Ishikawa (cell line): Measurements from ENCODE around the gene SUCLG2.

ENCODE experiments used
- CEBPB ChIP-seq: IDR thresholded peaks from 2 replicates; pipeline ENCODE4 v1.6.1; 2012
- CREB1 ChIP-seq: IDR thresholded peaks from 2 replicates; pipeline ENCODE4 v1.6.1; 2012; ENCODE audit warnings: low read depth
- EGR1 ChIP-seq: IDR thresholded peaks from 2 replicates; pipeline ENCODE4 v1.6.1; 2012
- EP300 ChIP-seq: IDR thresholded peaks from 2 replicates; pipeline ENCODE4 v1.6.1; 2012; ENCODE audit warnings: borderline replicate concordance
- FOXM1 ChIP-seq: IDR thresholded peaks from 2 replicates; pipeline ENCODE4 v1.6.1; 2012; ENCODE audit warnings: low read depth, borderline replicate concordance
- NFIC ChIP-seq: IDR thresholded peaks from 2 replicates; pipeline ENCODE4 v1.6.1; 2012
- RAD21 ChIP-seq: IDR thresholded peaks from 2 replicates; pipeline ENCODE4 v1.6.1; 2012; ENCODE audit warnings: low read depth
- REST ChIP-seq: IDR thresholded peaks from 2 replicates; pipeline ENCODE4 v1.6.1; 2012; ENCODE audit warnings: low read depth, mild to moderate bottlenecking
- TAF1 ChIP-seq: IDR thresholded peaks from 2 replicates; pipeline ENCODE4 v1.6.1; 2012; ENCODE audit warnings: low read depth, mild to moderate bottlenecking
- TCF12 ChIP-seq: IDR thresholded peaks from 2 replicates; pipeline ENCODE4 v1.6.1; 2012; ENCODE audit warnings: low read depth
- TEAD4 ChIP-seq: IDR thresholded peaks from 2 replicates; pipeline ENCODE4 v1.6.1; 2012
- USF1 ChIP-seq: IDR thresholded peaks from 2 replicates; pipeline ENCODE4 v1.6.1; 2012
- YY1 ChIP-seq: IDR thresholded peaks from 2 replicates; pipeline ENCODE4 v1.6.1; 2012; ENCODE audit warnings: low read depth
- ZBTB7A ChIP-seq: IDR thresholded peaks from 2 replicates; pipeline ENCODE4 v1.6.1; 2012; ENCODE audit warnings: low read depth
- TF ChIP-seq, protein P1 (sequence below): IDR thresholded peaks from 2 replicates; pipeline ENCODE4 v1.6.1; 2012

Gene SUCLG2

DNA sequence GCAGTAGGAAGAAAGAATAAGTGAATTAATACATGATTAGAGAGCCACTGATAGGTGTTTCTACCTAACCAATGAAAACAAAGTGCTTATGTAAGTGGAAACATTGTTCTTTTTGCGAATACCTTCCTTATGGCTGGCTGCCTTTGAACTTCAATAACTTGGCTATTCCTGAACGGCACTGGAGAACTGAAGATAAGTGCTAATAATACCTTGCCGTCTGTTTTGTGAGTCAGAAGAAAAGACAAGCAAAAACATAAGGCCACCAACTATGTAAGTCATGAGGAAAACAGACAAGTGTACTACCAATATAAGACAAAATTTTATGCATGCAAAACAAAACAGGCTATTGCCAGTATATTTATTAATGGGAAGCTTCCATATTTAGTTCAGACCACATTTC is 160.6 kb downstream of the SUCLG2 start:
- no peak for TF ChIP-seq EP300
- no peak for TF ChIP-seq CREB1
- no peak for TF ChIP-seq USF1
- TF ChIP-seq TEAD4, result no peak
- TF ChIP-seq FOXM1, result no peak
- TF ChIP-seq REST, result no peak
- no peak for TF ChIP-seq ZBTB7A
- TF ChIP-seq NFIC, result no peak
- TF ChIP-seq TCF12, result no peak
- TF ChIP-seq TAF1, result no peak
- no peak for TF ChIP-seq YY1
- TF ChIP-seq EGR1, result no peak
- TF ChIP-seq CEBPB, result no peak
- TF ChIP-seq, protein P1, sequence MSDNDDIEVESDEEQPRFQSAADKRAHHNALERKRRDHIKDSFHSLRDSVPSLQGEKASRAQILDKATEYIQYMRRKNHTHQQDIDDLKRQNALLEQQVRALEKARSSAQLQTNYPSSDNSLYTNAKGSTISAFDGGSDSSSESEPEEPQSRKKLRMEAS, result no peak
- TF ChIP-seq RAD21, result no peak

- no peak for TF ChIP-seq YY1
- TF ChIP-seq, protein P1, result no peak
- TF ChIP-seq FOXM1, result no peak
- TF ChIP-seq EP300, result no peak
- no peak for TF ChIP-seq RAD21
- TF ChIP-seq ZBTB7A, result no peak
- TF ChIP-seq CEBPB, result no peak
- no peak for TF ChIP-seq TAF1
- no peak for TF ChIP-seq USF1
- no peak for TF ChIP-seq TEAD4
- TF ChIP-seq REST, result no peak
- no peak for TF ChIP-seq NFIC
- no peak for TF ChIP-seq EGR1
- TF ChIP-seq TCF12, result no peak
- no peak for TF ChIP-seq CREB1
Measured at GRCh38 chr3:67490658-67491057, 163.8 kb downstream of the SUCLG2 start.

DNA sequence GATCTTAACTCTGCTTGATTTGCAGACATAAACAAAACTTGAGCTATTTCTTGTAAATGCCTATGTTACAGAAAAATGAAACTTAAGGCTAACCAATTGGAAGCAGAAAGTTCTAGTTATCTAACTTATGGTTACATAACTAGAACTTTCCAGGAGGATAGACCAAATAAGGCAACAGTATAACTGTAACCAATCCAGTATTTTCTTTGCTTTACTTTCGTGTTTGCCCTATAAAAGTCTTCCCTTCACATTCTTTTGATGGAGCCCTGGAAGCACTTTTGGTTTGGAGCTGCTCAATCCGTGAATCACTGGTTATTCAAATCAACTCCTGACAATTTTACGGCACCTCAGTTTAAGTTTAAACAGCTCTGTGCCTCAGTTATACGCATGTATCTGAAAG is 164.6 kb downstream of the SUCLG2 start:
- TF ChIP-seq TEAD4, result no peak
- TF ChIP-seq FOXM1, result no peak
- no peak for TF ChIP-seq EP300
- no peak for TF ChIP-seq TCF12
- TF ChIP-seq RAD21, result no peak
- no peak for TF ChIP-seq EGR1
- TF ChIP-seq CREB1, result no peak
- TF ChIP-seq, protein P1, result no peak
- TF ChIP-seq CEBPB, result no peak
- no peak for TF ChIP-seq ZBTB7A

GRCh38 chr3:67487564-67488114 is 166.8 kb downstream of the SUCLG2 start:
- TF ChIP-seq, protein P1, result no peak
- TF ChIP-seq TCF12 (no peak), YY1 (no peak), EGR1 (no peak), REST (no peak), TEAD4 (no peak), NFIC (no peak), ZBTB7A (no peak), USF1 (no peak), CEBPB (no peak), FOXM1 (no peak), CREB1 (no peak), TAF1 (no peak), RAD21 (no peak), EP300 (no peak)
